KMS-11 (cell line): ENCODE results near the gene RBBP8NL.

Experiments
- H2AFZ ChIP-seq: fragments of 200-600 bp; sonication (generic); 2 replicates; pipeline ENCODE4 v1.6.1; 2016; ENCODE audit warnings: antibody characterized with exemption, mixed run types, low read depth
- H3K27ac ChIP-seq: fragments of 200-600 bp; sonication (generic); 2 replicates; pipeline ENCODE4 v1.6.1; 2016; ENCODE audit warnings: mild to moderate bottlenecking, mixed run types
- H3K27me3 ChIP-seq: fragments of 200-600 bp; sonication (generic); 2 replicates; pipeline ENCODE4 v1.6.1; 2017; ENCODE audit warnings: mild to moderate bottlenecking, low read depth, mixed run types, moderate library complexity; ENCODE audit not compliant: insufficient read depth
- H3K36me3 ChIP-seq: fragments of 200-600 bp; sonication (generic); 2 replicates; pipeline ENCODE4 v1.6.1; 2017; ENCODE audit warnings: mild to moderate bottlenecking, mixed run types; ENCODE audit not compliant: insufficient read depth
- H3K4me1 ChIP-seq: fragments of 200-600 bp; sonication (generic); 2 replicates; pipeline ENCODE4 v1.6.1; 2016; ENCODE audit warnings: mild to moderate bottlenecking, low read depth, mixed run types; ENCODE audit not compliant: poor library complexity, severe bottlenecking
- H3K4me2 ChIP-seq: fragments of 200-600 bp; sonication (generic); 2 replicates; pipeline ENCODE4 v1.7.0; 2016; ENCODE audit warnings: mild to moderate bottlenecking, mixed run types
- H3K4me3 ChIP-seq: fragments of 200-600 bp; sonication (generic); IDR thresholded peaks from 2 replicates; pipeline ENCODE4 v1.6.1; 2017; ENCODE audit warnings: low read depth, low read length, mixed read lengths; ENCODE audit not compliant: insufficient read depth
- H3K79me2 ChIP-seq: fragments of 200-600 bp; sonication (generic); 2 replicates; pipeline ENCODE4 v1.6.1; 2016; ENCODE audit warnings: low read depth, mixed run types; ENCODE audit not compliant: insufficient read depth
- H3K9ac ChIP-seq: fragments of 200-600 bp; sonication (generic); 2 replicates; pipeline ENCODE4 v1.6.1; 2016; ENCODE audit warnings: mild to moderate bottlenecking, mixed run types
- H4K20me1 ChIP-seq: fragments of 200-600 bp; sonication (generic); 2 replicates; pipeline ENCODE4 v1.6.1; 2016; ENCODE audit warnings: mild to moderate bottlenecking, mixed run types; ENCODE audit not compliant: insufficient read depth
- CTCF ChIP-seq: fragments of 200-600 bp; sonication (generic); conservative IDR thresholded peaks from 2 replicates; pipeline ENCODE4 v1.6.1; 2017; ENCODE audit warnings: low read depth, mild to moderate bottlenecking, antibody characterized with exemption, low read length, moderate library complexity, mixed read lengths

The RBBP8NL gene

GRCh38 chr20:62474604-62475026 is 47.3 kb upstream of the RBBP8NL start:
- Histone ChIP-seq H3K27ac (no peak overlapping the region), H3K79me2 (no peaks in the 10 kb centered on the region), H3K4me2 (no peak overlapping the region), H3K36me3 (no peaks in the 10 kb centered on the region), H2AFZ (no peak overlapping the region), H3K4me3 (no peak overlapping the region), H3K9ac (no peak overlapping the region), H3K27me3 (peaks cover 94% of the 10 kb centered on the region), H3K4me1 (no peaks in the 10 kb centered on the region), H4K20me1 (no peaks in the 10 kb centered on the region)
- TF ChIP-seq CTCF: no peak

GRCh38 chr20:62473717-62474603 is 46.6 kb upstream of the RBBP8NL start:
- Histone ChIP-seq H3K27me3 (peaks cover 94% of the 10 kb centered on the region), H3K9ac (no peak overlapping the region), H3K4me1 (no peaks in the 10 kb centered on the region)

GRCh38 chr20:62472941-62473585 is 45.7 kb upstream of the RBBP8NL start:
- no peaks in the 10 kb centered on the region for H3K79me2 ChIP-seq
- peaks cover 94% of the 10 kb centered on the region for H3K27me3 ChIP-seq
- H3K4me2 ChIP-seq: no peak overlapping the region
- H2AFZ ChIP-seq: no peak overlapping the region
- no peak overlapping the region for H3K9ac ChIP-seq
- no peak overlapping the region for H3K27ac ChIP-seq
- TF ChIP-seq CTCF: no peak
- H3K36me3 ChIP-seq: no peaks in the 10 kb centered on the region
- no peaks in the 10 kb centered on the region for H3K4me1 ChIP-seq
- no peaks in the 10 kb centered on the region for H4K20me1 ChIP-seq
- no peak overlapping the region for H3K4me3 ChIP-seq

More at GRCh38 chr20:62473717-62474603, 46.6 kb upstream of the RBBP8NL start:
- Histone ChIP-seq H3K27ac (no peak overlapping the region), H4K20me1 (no peaks in the 10 kb centered on the region), H3K4me2 (no peak overlapping the region), H3K79me2 (no peaks in the 10 kb centered on the region), H3K36me3 (no peaks in the 10 kb centered on the region), H2AFZ (no peak overlapping the region), H3K4me3 (no peak overlapping the region)
- TF ChIP-seq CTCF: no peak

GRCh38 chr20:62472138-62472940 is 45.0 kb upstream of the RBBP8NL start:
- Histone ChIP-seq H3K9ac (no peak overlapping the region), H3K27me3 (peaks cover 94% of the 10 kb centered on the region)

More at GRCh38 chr20:62472138-62472940, 45.0 kb upstream of the RBBP8NL start:
- TF ChIP-seq CTCF: no peak
- no peaks in the 10 kb centered on the region for H3K4me1 ChIP-seq
- no peak overlapping the region for H3K27ac ChIP-seq
- no peaks in the 10 kb centered on the region for H3K79me2 ChIP-seq
- H3K4me3 ChIP-seq: no peak overlapping the region
- no peaks in the 10 kb centered on the region for H4K20me1 ChIP-seq
- no peak overlapping the region for H3K4me2 ChIP-seq
- H2AFZ ChIP-seq: no peak overlapping the region
- H3K36me3 ChIP-seq: no peaks in the 10 kb centered on the region
